ENCODE results near the gene RUFY4.
"Not testable (repeated sequence)": the region's sequence is repeated elsewhere in the genome, so short reads cannot be mapped to it uniquely, and the experiment has no call there.

RUFY4 gene

DNA sequence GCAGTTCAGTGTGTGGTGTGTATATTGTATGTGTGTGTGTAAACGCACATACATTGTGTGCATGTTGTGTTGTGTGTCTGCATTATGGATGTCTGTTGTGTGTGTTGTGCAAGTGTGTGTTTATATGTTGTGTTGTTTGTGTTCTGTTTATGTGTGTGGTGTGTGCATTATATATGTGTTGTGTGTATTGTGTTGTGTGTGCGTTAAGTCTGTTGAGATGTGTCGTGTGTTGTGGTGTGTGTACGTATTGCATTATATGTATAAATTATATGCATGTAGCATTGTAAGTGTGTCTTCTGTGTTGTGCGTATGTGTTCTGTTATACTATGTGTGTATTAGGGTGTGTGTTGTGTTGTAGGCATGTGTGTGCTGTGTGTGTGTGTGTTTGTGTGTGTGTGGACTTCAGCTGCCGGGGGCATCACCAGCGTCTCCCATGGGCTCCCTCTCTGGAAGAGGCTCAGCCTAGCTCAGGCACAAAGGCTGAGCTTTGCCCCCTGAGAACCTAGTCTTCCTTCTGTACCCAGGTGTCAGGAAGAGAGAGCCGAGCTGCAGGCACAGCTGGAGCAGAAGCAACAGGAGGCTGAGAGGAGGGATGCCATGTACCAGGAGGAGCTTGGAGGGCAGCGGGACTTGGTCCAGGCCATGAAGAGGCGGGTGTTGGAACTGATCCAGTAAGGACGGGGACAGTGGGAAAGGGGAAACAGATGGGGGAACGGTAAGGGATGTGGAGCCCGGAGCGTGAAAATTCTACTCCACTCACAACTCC lies 13.7 kb downstream of the RUFY4 start:
- no peak for DNase-seq (ENCODE audit: low spot score)

DNA sequence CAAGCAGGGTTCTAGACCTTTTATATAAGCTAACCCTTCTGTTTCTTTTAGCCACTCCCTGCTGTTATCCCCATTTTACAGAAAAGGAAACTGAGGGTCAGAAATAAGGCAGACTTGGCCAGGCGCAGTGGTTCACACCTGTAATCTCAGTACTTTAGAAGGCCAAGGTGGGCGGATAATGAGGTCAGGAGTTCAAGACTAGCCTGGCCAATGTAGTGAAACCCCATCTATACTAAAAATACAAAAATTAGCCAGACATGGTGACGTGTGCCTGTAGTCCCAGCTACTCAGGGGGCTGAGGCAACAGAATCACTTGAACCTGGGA lies 14.3 kb downstream of the RUFY4 start:
- DNase-seq (ENCODE audit: low spot score) = no peak

DNA sequence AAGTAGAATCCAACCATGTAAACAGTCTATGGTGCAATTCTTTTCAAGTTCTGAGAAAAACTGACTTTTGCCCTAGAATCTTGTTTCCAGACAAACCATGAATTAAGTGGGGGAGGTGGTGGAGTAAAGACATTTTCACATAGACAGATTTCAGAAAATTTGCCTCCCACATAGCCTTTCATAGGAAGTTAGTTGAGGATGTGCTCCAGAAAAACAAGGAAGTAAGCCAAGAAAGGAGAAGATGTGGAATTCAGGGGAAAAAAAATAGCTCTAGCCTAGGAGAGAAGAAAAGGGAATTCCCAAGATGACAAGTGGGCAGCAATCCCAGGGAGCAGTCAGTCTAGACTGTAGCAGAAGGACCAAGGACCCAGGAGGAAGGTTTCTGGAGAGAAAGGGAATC lies 17.4 kb downstream of the RUFY4 start:
- no peak for DNase-seq (ENCODE audit: low spot score)

DNA sequence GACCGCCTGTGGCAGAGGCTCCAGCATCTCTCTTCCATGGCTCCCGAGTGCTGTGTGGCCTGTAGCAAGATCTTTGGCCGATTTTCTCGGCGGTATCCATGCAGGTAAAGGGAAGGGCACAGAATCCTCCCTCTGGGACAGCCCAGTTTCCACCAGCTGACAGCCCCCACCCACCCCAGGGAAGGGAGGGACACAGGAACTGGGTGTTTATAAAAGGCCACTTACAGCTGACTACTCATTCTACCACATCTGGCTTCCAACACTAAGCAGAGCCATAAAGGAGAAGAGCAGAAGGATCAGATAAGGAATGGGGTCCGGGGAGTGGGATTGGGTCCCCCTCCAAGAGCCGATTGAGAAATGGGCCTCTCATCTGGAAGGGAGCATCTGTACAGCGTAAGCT lies 20.2 kb downstream of the RUFY4 start:
- DNase-seq (ENCODE audit: low spot score) = no peak

DNA sequence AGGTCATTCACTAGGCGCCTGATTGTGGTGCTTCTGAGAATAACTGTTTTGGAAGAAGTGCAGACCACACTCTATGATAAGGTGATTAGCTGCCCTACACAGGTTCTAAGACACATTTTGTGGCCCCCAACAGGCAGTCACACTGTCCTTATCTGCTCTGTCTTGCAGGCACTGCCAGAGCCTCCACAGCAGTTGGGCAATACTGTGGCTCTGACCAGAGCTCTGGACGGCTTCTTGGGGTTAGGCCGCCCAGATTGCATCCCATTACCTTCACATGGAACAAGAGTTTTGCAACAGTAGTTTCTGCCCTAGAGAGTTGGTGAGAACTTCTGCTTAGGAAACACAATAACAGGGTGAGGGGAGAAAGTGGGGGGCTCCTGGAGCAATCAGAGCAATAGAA lies 22.7 kb downstream of the RUFY4 start:
- peak; percentile 8 for DNase-seq (ENCODE audit: low spot score)

DNA sequence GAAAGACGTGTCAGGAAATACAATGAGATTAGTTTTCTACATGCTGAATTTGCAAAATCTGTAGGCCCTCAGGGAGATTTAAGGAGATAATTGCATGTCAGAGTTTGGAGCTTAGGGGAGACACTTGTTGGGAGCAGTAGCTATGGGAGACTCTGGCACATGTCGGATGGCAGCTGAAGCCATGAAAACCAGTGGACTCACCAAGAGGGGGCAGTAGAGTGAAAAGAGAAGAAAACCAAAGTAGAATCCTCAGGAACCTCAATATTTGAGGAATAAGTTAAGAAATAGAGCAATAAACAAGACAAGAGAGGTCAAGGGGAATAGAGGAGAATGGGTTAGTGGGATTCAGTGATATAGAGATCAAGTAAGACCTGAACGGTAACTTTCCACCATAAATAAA lies 24.8 kb downstream of the RUFY4 start:
- peak; percentile 10 for DNase-seq (ENCODE audit: low spot score)

DNA sequence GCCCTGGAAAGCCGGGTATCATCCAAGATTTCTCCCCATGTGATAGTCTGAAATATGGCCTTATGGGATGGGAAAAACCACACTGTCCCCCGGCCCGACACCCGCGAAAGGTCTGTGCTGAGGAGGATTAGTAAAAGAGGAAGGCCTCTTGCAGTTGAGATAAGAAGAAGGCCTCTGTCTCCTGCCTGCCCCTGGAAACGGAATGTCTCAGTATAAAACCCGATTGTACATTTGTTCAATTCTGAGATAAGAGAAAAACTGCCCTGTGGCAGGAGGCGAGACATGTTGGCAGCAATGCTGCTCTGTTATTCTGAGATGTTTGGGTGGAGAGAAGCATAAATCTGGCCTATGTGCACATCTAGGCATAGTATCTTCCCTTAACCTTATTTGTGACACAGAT lies 26.8 kb downstream of the RUFY4 start:
- no peak for DNase-seq (ENCODE audit: low spot score)

DNA sequence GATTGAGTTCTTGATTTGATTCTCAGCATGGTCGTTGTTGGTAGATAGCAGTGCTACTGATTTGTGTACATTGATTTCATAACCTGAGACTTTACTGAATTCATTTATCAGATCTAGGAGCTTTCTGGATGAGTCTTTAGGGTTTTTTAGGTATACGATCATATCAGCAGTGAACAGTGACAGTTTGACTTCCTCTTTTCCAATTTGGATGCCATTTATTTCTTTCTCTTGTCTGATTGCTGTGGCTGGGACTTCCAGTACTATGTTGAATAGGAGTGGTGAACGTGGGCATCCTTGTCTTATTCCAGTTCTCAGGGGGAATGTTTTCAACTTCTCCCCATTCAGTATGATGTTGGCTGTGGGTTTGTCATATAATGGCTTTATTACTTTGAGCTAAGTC lies 28.9 kb downstream of the RUFY4 start:
- no peak for DNase-seq (ENCODE audit: low spot score)

DNA sequence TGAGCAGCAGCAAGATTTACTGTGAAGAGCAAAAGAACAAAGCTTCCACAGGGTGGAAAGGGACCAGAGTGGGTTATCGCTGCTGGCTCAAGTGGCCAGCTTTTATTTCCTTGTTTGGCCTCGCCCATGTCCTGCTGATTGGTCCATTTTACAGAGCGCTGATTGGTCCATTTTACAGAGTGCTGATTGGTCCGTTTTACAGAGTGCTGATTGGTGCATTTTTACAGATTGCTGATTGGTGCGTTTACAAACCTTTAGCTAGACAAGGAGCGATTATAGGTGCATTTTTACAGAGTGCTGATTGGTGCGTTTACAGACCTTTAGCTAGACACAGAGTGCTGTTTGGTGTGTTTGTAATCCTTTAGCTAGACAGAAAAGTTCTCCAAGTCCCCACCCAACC lies 39.8 kb downstream of the RUFY4 start:
- DNase-seq (ENCODE audit: low spot score) = not testable (repeated sequence)

DNA sequence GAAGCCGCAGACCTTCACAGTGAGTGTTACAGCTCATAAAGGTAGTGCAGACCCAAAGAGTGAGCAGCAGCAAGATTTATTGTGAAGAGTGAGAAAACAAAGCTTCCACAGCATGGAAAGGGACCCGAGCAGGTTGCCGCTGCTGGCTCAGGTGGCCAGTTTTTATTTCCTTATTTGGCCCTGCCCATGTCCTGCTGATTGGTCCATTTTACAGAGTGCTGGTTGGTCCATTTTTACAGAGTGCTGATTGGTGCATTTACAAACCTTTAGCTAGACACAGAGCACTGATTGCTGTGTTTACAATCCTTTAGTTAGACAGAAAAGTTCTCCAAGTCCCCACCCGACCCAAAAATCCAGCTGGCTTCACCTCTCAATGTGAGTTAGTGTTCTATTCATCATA lies 52.7 kb downstream of the RUFY4 start:
- not testable (repeated sequence) for DNase-seq (ENCODE audit: low spot score)

DNA sequence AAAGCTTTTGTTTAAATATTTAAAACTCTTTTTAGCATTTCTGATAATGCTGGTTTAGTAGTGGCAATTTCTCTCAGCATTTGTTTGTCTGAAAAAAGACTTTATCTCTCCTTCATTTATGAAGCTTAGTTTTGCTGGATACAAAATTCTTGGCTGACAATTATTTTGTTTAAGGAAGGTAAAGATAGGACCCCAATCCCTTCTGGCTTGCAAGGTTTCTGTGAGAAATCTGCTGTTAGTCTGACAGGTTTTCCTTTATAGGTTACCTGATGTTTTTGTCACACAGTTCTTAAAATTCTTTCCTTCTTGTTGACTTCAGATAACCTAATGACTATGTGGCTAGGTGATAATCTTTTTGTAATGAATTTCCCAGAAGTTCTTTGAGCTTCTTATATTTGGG lies 53.2 kb downstream of the RUFY4 start:
- DNase-seq (ENCODE audit: low spot score) = not testable (repeated sequence)

DNA sequence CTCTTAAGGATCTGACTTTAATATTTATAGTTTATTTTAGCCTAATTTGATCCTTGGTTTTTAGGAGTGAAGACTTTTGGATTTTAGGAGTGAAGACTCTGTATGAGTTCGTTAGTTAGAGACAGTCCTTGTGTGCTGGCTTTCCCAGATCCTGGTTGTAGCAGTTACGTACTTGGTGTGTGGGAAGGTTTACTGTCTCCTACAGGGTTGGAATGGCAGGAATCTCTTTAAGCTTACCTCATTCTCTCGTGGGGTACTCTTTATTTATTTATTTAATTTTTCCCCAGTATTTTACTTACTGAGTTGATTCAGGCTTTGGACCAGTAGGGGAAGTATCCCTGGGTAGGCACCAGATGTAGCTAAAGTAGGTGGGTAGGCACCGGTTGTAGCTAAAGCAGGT lies 54.9 kb downstream of the RUFY4 start:
- no peak for DNase-seq (ENCODE audit: low spot score)

DNA sequence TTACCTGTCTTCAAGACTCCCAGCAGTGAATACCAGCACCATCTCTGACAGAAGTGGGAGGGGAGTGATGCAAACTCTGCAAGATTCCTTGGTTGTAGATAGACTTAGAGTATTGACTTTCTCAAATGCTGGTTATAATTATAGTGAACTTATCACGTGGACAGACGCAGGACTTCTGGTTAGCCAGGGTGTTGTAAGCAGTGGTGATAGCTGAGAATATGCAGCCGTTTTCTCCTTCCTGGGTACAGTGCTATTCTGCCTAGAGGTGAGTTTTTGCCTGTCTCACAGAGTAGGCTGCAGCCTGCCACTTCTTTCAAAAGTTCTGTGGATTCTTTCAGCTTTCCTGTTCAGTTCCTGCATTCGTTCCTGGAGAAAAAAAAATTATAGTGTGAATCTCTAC lies 56.0 kb downstream of the RUFY4 start:
- DNase-seq (ENCODE audit: low spot score) = no peak

DNA sequence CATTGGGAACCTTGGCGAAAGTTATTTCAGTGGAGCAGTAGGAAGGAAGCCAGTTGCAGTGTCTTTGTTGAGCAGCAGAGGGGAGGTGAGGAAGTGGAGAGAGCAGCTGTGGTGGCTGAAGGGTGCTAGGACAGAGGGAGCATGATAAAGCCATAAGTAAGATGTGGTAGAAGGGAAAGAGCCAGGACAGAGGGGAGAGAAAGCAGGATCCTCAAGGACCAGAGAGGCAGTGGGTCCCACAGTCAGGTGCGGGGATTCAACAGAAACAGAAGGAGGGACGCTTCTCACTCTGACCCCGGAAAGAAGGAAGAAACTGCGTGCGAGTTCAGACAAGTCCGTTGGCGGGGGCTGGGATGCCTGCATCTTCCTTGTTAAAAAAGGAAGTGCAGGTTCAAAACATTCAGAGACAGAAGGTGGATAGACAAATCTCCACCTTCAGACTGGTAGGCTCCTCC lies 56.6 kb downstream of the RUFY4 start, which contains the start of gene CXCR2:
TSS of gene CXCR2 (plus strand) at position 403 of the 455 bp plus-strand sequence. CDS start 8,774 bp downstream, outside the sequence.
- DNase-seq (ENCODE audit: low spot score) = no peak

DNA sequence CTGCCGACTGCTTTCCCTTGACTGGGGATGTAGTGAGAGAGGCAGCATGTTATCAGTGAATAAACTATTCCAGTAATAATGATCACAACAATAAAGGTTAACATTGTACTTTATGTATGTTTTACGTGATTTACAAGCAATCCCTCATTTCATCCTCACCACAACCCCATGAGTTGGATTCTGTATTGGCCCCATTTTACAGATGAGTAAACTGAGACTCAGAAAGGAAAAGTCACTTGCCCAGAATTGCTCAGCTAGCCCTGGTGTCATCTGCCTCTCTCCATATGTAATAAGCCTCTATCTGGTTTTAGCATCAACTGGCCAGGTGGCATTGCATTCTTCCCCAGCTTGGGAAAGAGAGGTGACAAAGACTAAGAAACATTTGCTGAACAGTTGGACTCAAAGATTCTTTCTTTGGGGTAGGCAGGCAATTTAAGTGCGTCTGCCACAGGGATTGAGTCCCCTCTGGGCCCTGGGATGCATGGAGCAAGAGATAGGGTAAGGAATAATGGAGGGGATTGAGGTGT lies 58.9 kb downstream of the RUFY4 start:
- DNase-seq (ENCODE audit: low spot score) = no peak

DNA sequence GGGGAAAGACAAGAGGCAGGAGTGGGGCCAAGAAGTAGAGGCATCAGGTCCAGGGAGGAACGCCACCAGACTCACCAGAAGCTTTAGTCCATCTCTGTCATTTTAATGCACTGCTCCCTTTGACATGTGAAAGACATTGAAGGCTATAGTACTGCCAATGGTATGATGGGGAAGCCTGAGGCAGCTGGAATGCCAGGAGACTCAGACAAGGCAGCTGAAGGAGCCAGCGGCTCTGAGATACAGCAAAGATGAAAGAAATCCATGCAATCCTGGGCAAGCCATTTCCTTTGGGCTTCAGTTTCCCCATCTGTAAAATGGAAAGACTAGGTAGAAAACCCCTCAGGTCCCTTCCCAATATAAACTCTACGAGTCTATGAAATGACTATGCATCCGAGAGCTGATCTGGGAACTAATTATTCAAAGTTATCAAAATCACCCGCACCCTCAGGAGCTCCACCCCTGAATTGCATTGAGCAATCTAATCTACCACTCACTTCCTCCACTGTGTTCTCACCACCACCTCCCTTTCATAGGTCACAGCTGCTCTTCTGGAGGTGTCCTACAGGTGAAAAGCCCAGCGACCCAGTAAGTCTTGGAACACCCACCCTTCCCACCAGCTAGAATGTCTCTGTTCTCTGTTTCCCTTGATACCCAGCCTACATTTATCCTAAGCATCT lies 59.9 kb downstream of the RUFY4 start:
- no peak for DNase-seq (ENCODE audit: low spot score)

DNA sequence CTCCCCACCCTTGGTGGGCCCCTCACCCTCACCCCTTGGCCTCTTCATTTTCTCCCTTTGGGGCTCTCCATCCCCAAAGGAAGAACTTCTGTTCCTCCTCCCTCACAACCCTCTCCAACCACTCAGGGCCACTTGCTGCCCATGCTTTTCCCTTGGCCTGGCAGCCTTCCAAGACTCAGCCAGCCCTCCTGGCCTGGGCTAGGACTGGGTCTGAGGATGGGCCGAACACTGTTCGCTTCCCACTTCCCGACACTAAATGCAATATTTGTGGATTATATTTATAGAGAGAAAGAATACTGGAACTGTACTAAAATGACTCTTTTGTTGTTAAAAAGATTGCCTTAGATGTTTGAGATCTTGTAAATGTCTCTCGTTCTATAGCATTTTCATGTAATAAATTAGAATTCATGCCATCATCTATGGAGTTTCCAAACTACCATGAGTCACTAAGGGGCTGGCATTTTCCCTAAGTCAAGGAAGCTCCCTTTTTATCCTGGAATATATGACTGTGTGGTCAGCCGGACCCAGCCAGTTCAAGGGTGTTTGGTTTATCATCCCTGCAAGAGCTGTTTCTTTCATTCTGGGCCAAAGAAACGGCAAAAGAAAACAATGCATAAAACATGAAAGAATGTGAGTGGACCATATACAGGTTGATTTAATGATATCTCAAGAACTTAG lies 60.5 kb downstream of the RUFY4 start:
- DNase-seq (ENCODE audit: low spot score) = peak; percentile 18

DNA sequence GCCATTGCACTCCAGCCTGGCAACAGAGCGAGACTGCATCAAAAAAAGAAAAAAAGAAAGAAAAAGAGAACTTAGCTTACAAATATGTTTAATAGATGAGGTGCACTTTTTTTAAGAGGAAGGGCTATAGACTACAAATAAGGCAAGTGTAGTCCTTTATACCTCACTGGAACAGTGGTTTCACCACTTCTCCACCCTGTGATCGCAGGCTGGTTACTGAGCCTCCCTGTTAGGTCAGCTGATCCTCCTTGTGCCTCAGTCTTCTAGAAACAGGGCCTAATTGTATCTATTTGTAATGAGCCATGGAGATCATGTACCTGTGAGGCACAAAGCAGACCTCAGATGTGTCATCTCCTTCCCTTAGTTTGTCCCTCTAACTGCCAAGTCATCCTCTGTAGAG lies 61.3 kb downstream of the RUFY4 start:
- DNase-seq (ENCODE audit: low spot score) = no peak

DNA sequence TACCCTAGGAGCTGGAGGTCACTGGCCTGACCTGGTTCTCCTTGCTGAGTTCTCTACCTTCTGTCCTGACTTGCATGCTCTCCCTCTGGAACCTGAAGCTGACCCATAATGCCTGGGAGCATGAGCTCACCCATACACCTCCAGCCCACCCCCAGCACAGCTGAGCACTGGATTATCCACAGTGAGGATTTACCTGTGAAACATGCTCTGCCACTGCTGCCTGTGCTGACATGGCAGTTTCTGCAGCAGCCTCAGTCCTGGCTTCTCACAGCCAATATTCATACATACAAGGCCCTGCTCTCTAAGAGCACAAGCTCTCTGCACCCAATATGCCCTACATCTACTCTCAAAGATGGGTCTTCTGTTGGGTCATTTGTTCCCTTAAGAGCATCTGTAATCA lies 61.8 kb downstream of the RUFY4 start:
- DNase-seq (ENCODE audit: low spot score) = no peak

DNA sequence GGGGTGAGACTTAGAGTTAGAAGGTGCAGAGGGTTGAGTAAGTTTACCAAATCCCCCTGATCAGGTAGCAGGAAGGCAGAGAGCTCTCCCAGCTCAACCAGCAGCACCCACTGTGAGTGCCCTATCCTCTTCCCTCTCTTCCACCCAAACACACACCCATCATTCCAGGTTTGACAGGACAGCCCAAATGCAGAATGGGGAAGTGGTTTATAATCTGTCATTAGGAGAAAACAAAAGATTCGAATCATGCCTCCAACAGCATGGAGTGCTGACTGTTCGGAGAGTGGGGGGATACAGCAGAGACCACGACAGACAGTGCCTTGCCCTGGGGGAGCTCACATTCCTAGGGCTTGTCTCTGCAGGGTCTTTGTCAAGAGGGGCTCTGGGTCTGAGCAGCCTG lies 68.5 kb downstream of the RUFY4 start:
- no peak for DNase-seq (ENCODE audit: low spot score)

DNA sequence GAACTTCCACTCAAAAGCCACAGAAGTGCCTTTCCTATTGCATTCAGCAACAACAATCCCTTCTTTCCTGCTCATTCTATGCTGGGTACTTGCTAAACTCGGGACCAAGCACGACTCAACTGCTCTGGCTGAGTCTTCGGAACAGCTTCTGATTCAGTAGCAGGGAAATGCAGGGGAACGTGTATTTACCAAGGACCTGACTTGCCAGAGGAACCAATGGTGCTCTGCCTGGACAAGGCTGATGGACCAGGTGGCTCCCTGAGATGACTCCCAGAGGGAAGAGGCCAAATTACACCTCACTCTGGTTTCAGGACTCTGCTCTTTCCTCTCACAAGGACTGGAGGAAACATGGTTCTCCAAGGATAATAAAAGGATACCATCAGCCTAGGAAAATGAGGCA lies 69.0 kb downstream of the RUFY4 start:
- DNase-seq (ENCODE audit: low spot score) = peak; percentile 6

All from AG20443 (cell line).